GM19452 (cell line): ENCODE results near the gene CCDC24.

Source experiments
- ATAC-seq: cut with Tn5 transposase; IDR thresholded peaks from one replicate; pipeline ENCODE4 v1.9.1; 2021; ENCODE audit not compliant: unreplicated experiment

CCDC24 gene

GRCh38 chr1:43979528-43980254, 11.7 kb upstream of the CCDC24 start:
- ATAC-seq, result no peak

GRCh38 chr1:43980255-43981134, 10.9 kb upstream of the CCDC24 start:
- no peak for ATAC-seq

- ATAC-seq, result no peak
These were observed 10.3 kb upstream of the CCDC24 start for GRCh38 chr1:43981135-43981491.

- ATAC-seq, result no peak
These were observed 9.8 kb upstream of the CCDC24 start for GRCh38 chr1:43981636-43982035.

- no peak for ATAC-seq
These were observed 9.2 kb upstream of the CCDC24 start for GRCh38 chr1:43982241-43982640.

- ATAC-seq, result no peak
These were observed 8.6 kb upstream of the CCDC24 start for GRCh38 chr1:43982808-43983207.

- ATAC-seq, result no peak
These were observed 8.0 kb upstream of the CCDC24 start for GRCh38 chr1:43983253-43983899.

GRCh38 chr1:43984855-43985254, 6.5 kb upstream of the CCDC24 start:
- ATAC-seq, result no peak

- ATAC-seq, result no peak
These were observed 5.3 kb upstream of the CCDC24 start for GRCh38 chr1:43985984-43986595.

- ATAC-seq, result no peak
These were observed 4.7 kb upstream of the CCDC24 start for GRCh38 chr1:43986712-43987111.

GRCh38 chr1:43987159-43987902, 4.1 kb upstream of the CCDC24 start:
- ATAC-seq, result no peak

- ATAC-seq, result no peak
These were observed 864 bp upstream of the CCDC24 start for GRCh38 chr1:43990271-43991199.

GRCh38 chr1:43991200-43991475, 261 bp upstream of the CCDC24 start:
- no peak for ATAC-seq

GRCh38 chr1:43992232-43992995, 1.0 kb downstream of the CCDC24 start:
- no peak for ATAC-seq

GRCh38 chr1:43993206-43993914, 2.0 kb downstream of the CCDC24 start:
- ATAC-seq, result no peak

- no peak for ATAC-seq
These were observed 2.7 kb downstream of the CCDC24 start for GRCh38 chr1:43994071-43994470.

GRCh38 chr1:43994794-43995790, 3.7 kb downstream of the CCDC24 start:
- no peak for ATAC-seq
